CD4-positive, alpha-beta T cell treated with Interleukin-17A for 1 hour (primary cell): ENCODE results near the gene USP17L28.
"Not testable (repeated sequence)": the region's sequence is repeated elsewhere in the genome, so short reads cannot be mapped to it uniquely, and the experiment has no call there.

ENCODE experiments used
- DNase-seq: peaks from one replicate; pipeline ENCODE4 v3.0.0-alpha.2; 2020

The USP17L28 gene, protein sequence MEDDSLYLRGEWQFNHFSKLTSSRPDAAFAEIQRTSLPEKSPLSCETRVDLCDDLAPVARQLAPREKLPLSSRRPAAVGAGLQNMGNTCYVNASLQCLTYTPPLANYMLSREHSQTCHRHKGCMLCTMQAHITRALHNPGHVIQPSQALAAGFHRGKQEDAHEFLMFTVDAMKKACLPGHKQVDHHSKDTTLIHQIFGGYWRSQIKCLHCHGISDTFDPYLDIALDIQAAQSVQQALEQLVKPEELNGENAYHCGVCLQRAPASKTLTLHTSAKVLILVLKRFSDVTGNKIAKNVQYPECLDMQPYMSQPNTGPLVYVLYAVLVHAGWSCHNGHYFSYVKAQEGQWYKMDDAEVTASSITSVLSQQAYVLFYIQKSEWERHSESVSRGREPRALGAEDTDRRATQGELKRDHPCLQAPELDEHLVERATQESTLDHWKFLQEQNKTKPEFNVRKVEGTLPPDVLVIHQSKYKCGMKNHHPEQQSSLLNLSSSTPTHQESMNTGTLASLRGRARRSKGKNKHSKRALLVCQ

DNA sequence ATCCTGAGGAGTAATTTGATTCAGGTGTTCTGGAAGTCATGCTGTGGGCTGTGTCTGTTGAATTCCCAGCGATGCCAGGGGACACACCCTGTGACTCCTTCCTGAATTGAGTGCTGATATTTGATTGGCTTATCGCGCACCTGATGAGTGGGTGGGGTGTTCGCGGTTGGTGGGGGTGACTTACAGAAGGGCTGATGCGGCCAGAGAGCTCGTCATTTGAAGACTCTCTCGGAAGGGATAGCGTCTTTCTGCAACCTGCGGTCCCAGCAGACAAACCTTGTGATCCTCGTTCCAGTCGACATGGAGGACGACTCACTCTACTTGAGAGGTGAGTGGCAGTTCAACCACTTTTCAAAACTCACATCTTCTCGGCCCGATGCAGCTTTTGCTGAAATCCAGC lies at the start of gene USP17L28:
Gene USP17L28, plus strand, starts transcription at position 301 of the 400 bp plus-strand sequence. Its CDS starts 0 bp downstream, at position 301.
- not testable (repeated sequence) for DNase-seq

DNA sequence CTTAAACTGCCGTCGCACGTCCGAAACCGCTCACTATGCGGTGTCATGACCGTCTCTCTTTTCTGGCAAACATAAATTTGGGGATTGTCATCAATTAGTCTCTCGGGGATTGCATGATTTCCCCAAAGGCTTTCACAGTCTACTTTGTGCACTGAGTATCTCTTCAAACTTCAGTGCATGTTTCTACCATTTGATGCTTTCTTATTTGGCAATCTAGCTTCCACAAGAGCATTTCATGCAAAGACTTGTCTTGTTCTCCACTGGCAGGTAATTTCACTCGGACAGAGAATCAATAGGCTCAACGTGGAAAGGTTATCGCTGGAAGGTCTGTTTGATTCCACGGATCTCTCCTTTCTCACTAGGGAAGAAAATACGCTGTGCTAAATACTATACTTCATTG lies 24.5 kb upstream of the USP17L28 start:
- DNase-seq = not testable (repeated sequence)

DNA sequence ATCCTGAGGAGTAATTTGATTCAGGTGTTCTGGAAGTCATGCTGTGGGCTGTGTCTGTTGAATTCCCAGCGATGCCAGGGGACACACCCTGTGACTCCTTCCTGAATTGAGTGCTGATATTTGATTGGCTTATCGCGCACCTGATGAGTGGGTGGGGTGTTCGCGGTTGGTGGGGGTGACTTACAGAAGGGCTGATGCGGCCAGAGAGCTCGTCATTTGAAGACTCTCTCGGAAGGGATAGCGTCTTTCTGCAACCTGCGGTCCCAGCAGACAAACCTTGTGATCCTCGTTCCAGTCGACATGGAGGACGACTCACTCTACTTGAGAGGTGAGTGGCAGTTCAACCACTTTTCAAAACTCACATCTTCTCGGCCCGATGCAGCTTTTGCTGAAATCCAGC lies 23.8 kb upstream of the USP17L28 start, which contains the start of gene USP17L24:
Gene USP17L24, plus strand, starts transcription at position 301 of the 400 bp plus-strand sequence. Its CDS starts 0 bp downstream, at position 301.
- DNase-seq = not testable (repeated sequence)

DNA sequence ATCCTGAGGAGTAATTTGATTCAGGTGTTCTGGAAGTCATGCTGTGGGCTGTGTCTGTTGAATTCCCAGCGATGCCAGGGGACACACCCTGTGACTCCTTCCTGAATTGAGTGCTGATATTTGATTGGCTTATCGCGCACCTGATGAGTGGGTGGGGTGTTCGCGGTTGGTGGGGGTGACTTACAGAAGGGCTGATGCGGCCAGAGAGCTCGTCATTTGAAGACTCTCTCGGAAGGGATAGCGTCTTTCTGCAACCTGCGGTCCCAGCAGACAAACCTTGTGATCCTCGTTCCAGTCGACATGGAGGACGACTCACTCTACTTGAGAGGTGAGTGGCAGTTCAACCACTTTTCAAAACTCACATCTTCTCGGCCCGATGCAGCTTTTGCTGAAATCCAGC lies 19.1 kb upstream of the USP17L28 start, which contains the start of gene USP17L25:
Gene USP17L25, plus strand, starts transcription at position 301 of the 400 bp plus-strand sequence. Its CDS starts 0 bp downstream, at position 301.
- not testable (repeated sequence) for DNase-seq

DNA sequence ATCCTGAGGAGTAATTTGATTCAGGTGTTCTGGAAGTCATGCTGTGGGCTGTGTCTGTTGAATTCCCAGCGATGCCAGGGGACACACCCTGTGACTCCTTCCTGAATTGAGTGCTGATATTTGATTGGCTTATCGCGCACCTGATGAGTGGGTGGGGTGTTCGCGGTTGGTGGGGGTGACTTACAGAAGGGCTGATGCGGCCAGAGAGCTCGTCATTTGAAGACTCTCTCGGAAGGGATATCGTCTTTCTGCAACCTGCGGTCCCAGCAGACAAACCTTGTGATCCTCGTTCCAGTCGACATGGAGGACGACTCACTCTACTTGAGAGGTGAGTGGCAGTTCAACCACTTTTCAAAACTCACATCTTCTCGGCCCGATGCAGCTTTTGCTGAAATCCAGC lies 14.3 kb upstream of the USP17L28 start, which contains the start of gene USP17L26:
Gene USP17L26, plus strand, starts transcription at position 301 of the 400 bp plus-strand sequence. Its CDS starts 0 bp downstream, at position 301.
- DNase-seq = not testable (repeated sequence)

DNA sequence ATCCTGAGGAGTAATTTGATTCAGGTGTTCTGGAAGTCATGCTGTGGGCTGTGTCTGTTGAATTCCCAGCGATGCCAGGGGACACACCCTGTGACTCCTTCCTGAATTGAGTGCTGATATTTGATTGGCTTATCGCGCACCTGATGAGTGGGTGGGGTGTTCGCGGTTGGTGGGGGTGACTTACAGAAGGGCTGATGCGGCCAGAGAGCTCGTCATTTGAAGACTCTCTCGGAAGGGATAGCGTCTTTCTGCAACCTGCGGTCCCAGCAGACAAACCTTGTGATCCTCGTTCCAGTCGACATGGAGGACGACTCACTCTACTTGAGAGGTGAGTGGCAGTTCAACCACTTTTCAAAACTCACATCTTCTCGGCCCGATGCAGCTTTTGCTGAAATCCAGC lies 9.6 kb upstream of the USP17L28 start, which contains the start of gene USP17L5:
Gene USP17L5, plus strand, starts transcription at position 301 of the 400 bp plus-strand sequence. Its CDS starts 0 bp downstream, at position 301.
- not testable (repeated sequence) for DNase-seq

DNA sequence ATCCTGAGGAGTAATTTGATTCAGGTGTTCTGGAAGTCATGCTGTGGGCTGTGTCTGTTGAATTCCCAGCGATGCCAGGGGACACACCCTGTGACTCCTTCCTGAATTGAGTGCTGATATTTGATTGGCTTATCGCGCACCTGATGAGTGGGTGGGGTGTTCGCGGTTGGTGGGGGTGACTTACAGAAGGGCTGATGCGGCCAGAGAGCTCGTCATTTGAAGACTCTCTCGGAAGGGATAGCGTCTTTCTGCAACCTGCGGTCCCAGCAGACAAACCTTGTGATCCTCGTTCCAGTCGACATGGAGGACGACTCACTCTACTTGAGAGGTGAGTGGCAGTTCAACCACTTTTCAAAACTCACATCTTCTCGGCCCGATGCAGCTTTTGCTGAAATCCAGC lies 4.8 kb upstream of the USP17L28 start, which contains the start of gene USP17L27:
Gene USP17L27, plus strand, starts transcription at position 301 of the 400 bp plus-strand sequence. Its CDS starts 0 bp downstream, at position 301.
- not testable (repeated sequence) for DNase-seq

DNA sequence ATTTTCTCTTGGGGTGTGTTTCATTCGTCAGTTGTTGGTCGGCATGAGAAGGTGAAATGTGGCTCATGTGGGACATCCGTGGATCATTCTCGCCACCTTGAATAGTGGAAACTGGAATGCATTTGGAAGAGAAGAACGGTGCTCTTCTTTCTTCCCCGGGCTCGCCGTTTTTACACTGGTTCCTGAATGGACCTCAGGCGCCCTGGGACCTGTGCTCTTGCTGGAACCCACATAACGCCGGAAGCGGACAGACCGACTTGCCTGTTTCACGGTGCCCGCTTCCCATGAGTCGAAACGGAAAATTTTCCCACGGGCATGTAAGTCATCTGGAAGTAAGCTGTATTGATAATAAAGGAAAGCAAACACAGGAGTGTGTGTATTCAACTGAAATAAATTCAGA lies 2.2 kb downstream of the USP17L28 start:
- DNase-seq = not testable (repeated sequence)

DNA sequence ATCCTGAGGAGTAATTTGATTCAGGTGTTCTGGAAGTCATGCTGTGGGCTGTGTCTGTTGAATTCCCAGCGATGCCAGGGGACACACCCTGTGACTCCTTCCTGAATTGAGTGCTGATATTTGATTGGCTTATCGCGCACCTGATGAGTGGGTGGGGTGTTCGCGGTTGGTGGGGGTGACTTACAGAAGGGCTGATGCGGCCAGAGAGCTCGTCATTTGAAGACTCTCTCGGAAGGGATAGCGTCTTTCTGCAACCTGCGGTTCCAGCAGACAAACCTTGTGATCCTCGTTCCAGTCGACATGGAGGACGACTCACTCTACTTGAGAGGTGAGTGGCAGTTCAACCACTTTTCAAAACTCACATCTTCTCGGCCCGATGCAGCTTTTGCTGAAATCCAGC lies 4.6 kb downstream of the USP17L28 start, which contains the start of gene USP17L29:
Gene USP17L29, plus strand, starts transcription at position 301 of the 400 bp plus-strand sequence. Its CDS starts 0 bp downstream, at position 301.
- not testable (repeated sequence) for DNase-seq

DNA sequence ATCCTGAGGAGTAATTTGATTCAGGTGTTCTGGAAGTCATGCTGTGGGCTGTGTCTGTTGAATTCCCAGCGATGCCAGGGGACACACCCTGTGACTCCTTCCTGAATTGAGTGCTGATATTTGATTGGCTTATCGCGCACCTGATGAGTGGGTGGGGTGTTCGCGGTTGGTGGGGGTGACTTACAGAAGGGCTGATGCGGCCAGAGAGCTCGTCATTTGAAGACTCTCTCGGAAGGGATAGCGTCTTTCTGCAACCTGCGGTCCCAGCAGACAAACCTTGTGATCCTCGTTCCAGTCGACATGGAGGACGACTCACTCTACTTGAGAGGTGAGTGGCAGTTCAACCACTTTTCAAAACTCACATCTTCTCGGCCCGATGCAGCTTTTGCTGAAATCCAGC lies 14.1 kb downstream of the USP17L28 start, which contains the start of gene USP17L30:
Gene USP17L30, plus strand, starts transcription at position 301 of the 400 bp plus-strand sequence. Its CDS starts 0 bp downstream, at position 301.
- not testable (repeated sequence) for DNase-seq

DNA sequence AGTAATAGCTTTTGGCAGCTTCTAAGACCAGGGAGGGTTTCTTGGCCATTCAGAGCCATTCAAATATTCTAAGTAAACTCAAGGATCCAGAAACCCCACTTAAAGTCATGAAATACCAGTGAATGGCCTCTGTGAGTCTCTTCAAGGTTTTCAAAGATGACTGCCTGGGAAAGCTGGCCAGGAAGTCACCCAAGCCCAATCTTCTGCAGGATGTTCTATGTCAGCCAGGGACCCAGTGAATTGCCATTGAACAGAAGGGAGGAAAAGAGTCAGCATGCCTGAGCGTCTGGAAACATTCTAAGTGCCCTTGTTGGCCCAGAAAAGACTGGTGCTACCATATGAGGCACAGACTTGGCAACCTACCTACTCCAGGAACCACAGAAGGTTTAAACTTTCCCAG lies 31.2 kb downstream of the USP17L28 start:
- not testable (repeated sequence) for DNase-seq

DNA sequence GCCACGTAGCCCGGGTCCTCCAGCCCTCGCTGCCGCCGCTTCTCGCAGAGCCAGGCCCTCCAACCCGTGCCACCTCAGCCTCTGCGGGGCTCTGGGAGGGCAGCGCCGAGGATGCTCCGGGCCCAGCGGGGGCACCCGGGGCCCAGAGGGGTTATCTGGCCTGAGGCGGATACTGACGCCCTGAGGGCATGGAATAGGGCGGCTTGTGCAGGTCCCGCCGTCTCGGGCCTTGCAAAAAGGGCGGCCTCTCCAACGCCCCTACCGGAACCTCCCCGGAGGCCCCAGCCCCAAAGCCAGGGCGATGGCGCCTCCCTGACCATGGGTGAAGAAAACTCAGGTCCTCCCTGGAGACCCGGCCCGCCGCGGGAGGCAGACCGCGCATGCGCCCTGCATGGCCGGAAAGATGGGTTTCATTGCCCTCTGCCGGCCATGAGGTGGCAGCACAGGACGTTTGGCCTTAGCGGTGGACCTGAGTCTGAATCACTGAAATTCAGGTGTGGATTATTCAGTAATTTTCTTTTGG lies 32.4 kb downstream of the USP17L28 start:
- DNase-seq = peak; percentile 64

DNA sequence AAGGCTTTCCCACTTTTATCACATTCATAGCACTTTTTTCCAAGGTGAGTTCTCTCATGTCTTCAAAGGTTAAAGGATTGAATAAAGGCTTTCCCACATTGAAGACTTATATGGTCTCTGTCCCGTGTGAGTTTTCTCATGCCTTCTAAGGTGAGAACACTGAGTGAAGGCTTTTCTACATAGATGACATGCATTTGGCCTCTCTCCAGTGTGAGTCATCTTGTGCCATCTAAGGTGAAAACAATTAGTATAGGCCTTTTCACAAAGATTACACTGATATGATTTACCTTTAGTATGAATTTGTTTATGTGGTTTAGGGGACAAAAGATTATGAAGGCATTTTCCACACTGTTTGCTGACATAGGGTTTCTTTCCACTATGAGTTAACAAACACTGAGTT lies 35.4 kb downstream of the USP17L28 start:
- DNase-seq = no peak

DNA sequence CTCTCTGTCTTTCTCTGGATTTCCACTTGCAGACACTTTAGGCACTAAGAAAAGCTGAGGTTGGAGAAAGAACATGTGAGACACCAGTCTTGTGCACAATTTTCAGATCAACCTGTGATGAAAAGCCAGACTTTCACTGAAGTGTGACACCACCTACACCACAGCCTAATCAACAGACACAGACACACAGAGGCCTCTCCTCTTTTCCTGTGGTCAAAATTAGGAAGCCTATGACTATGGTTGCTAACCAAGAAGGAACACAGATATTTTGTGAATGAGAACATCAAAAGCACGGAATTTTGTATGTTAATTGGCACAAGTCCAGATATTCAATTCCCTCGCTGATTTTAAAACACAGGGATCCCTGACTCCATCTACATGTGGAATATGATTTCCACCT lies 40.3 kb downstream of the USP17L28 start:
- DNase-seq = not testable (repeated sequence)
